Measurements from ENCODE around the gene SLC18A3. TPM values are rescaled to one million over a fixed set of nuclear protein-coding genes. Genes with fewer than 3 reads are reported as not detected.

Gene SLC18A3
- total and polyA plus RNA-seq, 2 experiments from 2014 or later = 0.16 TPM; not detected in 1

DNA sequence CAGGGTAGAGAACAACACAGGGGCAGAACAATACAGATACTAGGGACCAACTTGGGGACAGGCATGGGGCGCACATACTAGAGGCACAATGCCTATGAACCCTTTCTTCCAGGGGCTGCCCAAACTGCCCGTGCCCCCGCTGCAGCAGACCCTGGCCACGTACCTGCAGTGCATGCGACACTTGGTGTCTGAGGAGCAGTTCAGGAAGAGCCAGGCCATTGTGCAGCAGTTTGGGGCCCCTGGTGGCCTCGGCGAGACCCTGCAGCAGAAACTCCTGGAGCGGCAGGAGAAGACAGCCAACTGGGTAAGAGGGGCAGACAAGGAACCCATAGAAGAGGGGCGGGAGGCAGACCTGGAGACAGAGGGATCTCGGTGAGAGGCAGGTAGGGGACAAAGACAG is 9.5 kb downstream of the SLC18A3 start:
- Histone ChIP-seq H3K36me3 (ENCODE audit: insufficient read depth) (no peaks in the 10 kb centered on the region), H3K4me3 (no peak overlapping the region), H3K9me2 (ENCODE audit: insufficient read depth) (no peaks in the 10 kb centered on the region), H3K27me3 (ENCODE audit: insufficient read depth) (peaks cover 48% of the 10 kb centered on the region), H3K27ac (ENCODE audit: low read depth) (no peak overlapping the region), H3K4me1 (ENCODE audit: insufficient read depth) (no peaks in the 10 kb centered on the region), H3K4me2 (no peak overlapping the region), H2AFZ (no peak overlapping the region), H4K20me1 (replicated peaks; ENCODE audit: insufficient read depth) (no peaks in the 10 kb centered on the region; the same call in 1 of the 2 replicates), H3F3A (replicated peaks; ENCODE audit: low read depth) (no peaks in the 10 kb centered on the region), H3K79me2 (replicated peaks; ENCODE audit: insufficient read depth) (no peaks in the 10 kb centered on the region)
- no peaks in the 10 kb centered on the region for H3K9me3 Mint-ChIP-seq
- peak; percentile 68 for DNase-seq (ENCODE audit: low spot score)
- no peak for TF ChIP-seq EZH2phosphoT487 (IDR thresholded peaks at IDR 0.05; ENCODE audit: unreplicated experiment)
- TF ChIP-seq, protein P1, sequence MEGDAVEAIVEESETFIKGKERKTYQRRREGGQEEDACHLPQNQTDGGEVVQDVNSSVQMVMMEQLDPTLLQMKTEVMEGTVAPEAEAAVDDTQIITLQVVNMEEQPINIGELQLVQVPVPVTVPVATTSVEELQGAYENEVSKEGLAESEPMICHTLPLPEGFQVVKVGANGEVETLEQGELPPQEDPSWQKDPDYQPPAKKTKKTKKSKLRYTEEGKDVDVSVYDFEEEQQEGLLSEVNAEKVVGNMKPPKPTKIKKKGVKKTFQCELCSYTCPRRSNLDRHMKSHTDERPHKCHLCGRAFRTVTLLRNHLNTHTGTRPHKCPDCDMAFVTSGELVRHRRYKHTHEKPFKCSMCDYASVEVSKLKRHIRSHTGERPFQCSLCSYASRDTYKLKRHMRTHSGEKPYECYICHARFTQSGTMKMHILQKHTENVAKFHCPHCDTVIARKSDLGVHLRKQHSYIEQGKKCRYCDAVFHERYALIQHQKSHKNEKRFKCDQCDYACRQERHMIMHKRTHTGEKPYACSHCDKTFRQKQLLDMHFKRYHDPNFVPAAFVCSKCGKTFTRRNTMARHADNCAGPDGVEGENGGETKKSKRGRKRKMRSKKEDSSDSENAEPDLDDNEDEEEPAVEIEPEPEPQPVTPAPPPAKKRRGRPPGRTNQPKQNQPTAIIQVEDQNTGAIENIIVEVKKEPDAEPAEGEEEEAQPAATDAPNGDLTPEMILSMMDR (conservative IDR thresholded peaks at IDR 0.05; ENCODE audit: low read depth in 2 of 2) = peak; percentile 41 to 44
- H3K27me3 Mint-ChIP-seq (ENCODE audit: insufficient read depth, low read depth, poor library complexity) = peaks cover 56% of the 10 kb centered on the region
- no peak overlapping the region for H3K27ac Mint-ChIP-seq
- peak; percentile 73 for ATAC-seq
- H3K36me3 Mint-ChIP-seq (ENCODE audit: low read depth) = no peaks in the 10 kb centered on the region
- H3K4me1 Mint-ChIP-seq = peaks cover 4% of the 10 kb centered on the region
- no peak overlapping the region for H3K4me3 Mint-ChIP-seq

DNA sequence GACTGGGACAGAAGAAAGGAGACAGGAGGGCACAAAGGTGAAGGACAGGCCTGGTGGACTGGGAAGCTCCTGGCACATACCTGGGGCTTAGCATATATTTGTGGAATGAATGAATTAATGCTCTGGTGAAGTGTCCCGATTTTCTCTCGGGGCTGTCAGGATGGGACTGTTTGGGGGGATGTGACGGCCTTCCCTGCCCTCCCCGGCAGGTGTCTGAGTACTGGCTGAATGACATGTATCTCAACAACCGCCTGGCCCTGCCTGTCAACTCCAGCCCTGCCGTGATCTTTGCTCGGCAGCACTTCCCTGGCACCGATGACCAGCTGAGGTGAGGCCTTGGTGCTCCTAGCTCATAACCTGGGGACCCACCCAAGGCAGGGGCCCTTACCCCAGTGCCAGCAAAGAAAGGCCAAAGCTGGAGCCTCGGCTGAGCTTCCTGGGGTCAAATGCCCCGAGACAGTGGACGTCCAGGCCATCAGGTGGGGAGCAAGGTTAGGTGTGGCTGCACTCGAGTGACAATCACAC is 10.2 kb downstream of the SLC18A3 start:
- Mint-ChIP-seq H3K36me3 (ENCODE audit: low read depth) (no peaks in the 10 kb centered on the region), H3K27ac (no peak overlapping the region), H3K4me3 (no peak overlapping the region), H3K27me3 (ENCODE audit: insufficient read depth, low read depth, poor library complexity) (peaks cover 48% of the 10 kb centered on the region), H3K9me3 (no peaks in the 10 kb centered on the region), H3K4me1 (peaks cover 2% of the 10 kb centered on the region; the same call in 2 of the 3 replicates)
- no peaks in the 10 kb centered on the region for H3K9me2 ChIP-seq (ENCODE audit: insufficient read depth)
- DNase-seq (ENCODE audit: low spot score) (no peak), ATAC-seq (no peak)
- H3F3A ChIP-seq (replicated peaks; ENCODE audit: low read depth) = no peaks in the 10 kb centered on the region
- no peaks in the 10 kb centered on the region for H3K36me3 ChIP-seq (ENCODE audit: insufficient read depth)
- H3K27me3 ChIP-seq (ENCODE audit: insufficient read depth) = peaks cover 41% of the 10 kb centered on the region
- H3K79me2 ChIP-seq (replicated peaks; ENCODE audit: insufficient read depth) = no peaks in the 10 kb centered on the region
- H4K20me1 ChIP-seq (replicated peaks; ENCODE audit: insufficient read depth) = no peaks in the 10 kb centered on the region; the same call in 1 of the 2 replicates
- H3K4me1 ChIP-seq (ENCODE audit: insufficient read depth) = no peaks in the 10 kb centered on the region
- H2AFZ ChIP-seq = no peak overlapping the region
- TF ChIP-seq JUNB (IDR thresholded peaks at IDR 0.05; ENCODE audit: unreplicated experiment) = no peak
- H3K27ac ChIP-seq (ENCODE audit: low read depth) = no peak overlapping the region
- H3K4me2 ChIP-seq = no peak overlapping the region
- H3K4me3 ChIP-seq = no peak overlapping the region

DNA sequence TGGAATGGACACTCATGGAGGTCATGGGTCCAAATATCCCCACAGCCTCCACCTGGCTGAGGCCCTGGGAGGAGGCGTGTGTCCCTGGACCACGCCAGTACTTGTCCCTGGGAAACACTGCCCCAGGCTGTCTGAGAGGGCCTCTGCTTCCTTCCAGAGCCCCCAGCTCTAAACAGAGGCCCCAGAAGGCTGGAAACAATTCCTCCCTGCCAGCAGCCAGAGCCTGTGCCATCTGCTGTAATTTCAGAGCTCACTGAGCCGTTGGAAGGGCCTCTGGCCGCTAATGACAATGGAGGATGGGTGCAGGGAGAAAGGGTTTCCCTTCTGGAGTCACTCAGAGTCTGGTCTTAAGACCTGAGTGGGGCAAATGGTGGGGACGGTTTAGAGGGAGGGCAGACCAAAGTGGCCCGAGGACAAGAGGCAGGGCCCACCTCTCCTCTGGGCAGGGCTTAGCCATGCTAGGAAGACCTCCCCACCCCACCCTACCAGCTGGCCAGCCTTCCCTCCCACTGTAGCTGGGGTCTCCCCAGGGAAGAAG is 10.8 kb downstream of the SLC18A3 start:
- ATAC-seq (no peak), DNase-seq (ENCODE audit: low spot score) (no peak)
- Mint-ChIP-seq H3K36me3 (ENCODE audit: low read depth) (no peaks in the 10 kb centered on the region), H3K4me3 (no peak overlapping the region), H3K27me3 (ENCODE audit: insufficient read depth, low read depth, poor library complexity) (peaks cover 43% of the 10 kb centered on the region), H3K27ac (no peak overlapping the region), H3K4me1 (peaks cover 2% of the 10 kb centered on the region; the same call in 2 of the 3 replicates), H3K9me3 (no peaks in the 10 kb centered on the region)
- no peak overlapping the region for H3K27ac ChIP-seq (ENCODE audit: low read depth)
- no peaks in the 10 kb centered on the region for H3K36me3 ChIP-seq (ENCODE audit: insufficient read depth)
- no peaks in the 10 kb centered on the region; the same call in 1 of the 2 replicates for H4K20me1 ChIP-seq (replicated peaks; ENCODE audit: insufficient read depth)
- no peaks in the 10 kb centered on the region for H3K9me2 ChIP-seq (ENCODE audit: insufficient read depth)
- H2AFZ ChIP-seq = no peak overlapping the region
- no peaks in the 10 kb centered on the region for H3F3A ChIP-seq (replicated peaks; ENCODE audit: low read depth)
- H3K27me3 ChIP-seq (ENCODE audit: insufficient read depth) = peaks cover 35% of the 10 kb centered on the region
- H3K4me1 ChIP-seq (ENCODE audit: insufficient read depth) = no peaks in the 10 kb centered on the region
- no peak overlapping the region for H3K4me2 ChIP-seq
- no peak overlapping the region for H3K4me3 ChIP-seq
- no peaks in the 10 kb centered on the region for H3K79me2 ChIP-seq (replicated peaks; ENCODE audit: insufficient read depth)
- TF ChIP-seq ZNF331 (CRISPR knock-in tag; IDR thresholded peaks at IDR 0.05; ENCODE audit: low read depth) (no peak), POLR2AphosphoS5 (IDR thresholded peaks at IDR 0.05; ENCODE audit: low read depth) (no peak), EZH2 (IDR thresholded peaks at IDR 0.05; ENCODE audit: low read depth, unreplicated experiment) (no peak), JUNB (IDR thresholded peaks at IDR 0.05; ENCODE audit: unreplicated experiment) (no peak), CREB1 (CRISPR knock-in tag; IDR thresholded peaks at IDR 0.05; ENCODE audit: low read depth) (no peak)
- TF ChIP-seq, protein P2, sequence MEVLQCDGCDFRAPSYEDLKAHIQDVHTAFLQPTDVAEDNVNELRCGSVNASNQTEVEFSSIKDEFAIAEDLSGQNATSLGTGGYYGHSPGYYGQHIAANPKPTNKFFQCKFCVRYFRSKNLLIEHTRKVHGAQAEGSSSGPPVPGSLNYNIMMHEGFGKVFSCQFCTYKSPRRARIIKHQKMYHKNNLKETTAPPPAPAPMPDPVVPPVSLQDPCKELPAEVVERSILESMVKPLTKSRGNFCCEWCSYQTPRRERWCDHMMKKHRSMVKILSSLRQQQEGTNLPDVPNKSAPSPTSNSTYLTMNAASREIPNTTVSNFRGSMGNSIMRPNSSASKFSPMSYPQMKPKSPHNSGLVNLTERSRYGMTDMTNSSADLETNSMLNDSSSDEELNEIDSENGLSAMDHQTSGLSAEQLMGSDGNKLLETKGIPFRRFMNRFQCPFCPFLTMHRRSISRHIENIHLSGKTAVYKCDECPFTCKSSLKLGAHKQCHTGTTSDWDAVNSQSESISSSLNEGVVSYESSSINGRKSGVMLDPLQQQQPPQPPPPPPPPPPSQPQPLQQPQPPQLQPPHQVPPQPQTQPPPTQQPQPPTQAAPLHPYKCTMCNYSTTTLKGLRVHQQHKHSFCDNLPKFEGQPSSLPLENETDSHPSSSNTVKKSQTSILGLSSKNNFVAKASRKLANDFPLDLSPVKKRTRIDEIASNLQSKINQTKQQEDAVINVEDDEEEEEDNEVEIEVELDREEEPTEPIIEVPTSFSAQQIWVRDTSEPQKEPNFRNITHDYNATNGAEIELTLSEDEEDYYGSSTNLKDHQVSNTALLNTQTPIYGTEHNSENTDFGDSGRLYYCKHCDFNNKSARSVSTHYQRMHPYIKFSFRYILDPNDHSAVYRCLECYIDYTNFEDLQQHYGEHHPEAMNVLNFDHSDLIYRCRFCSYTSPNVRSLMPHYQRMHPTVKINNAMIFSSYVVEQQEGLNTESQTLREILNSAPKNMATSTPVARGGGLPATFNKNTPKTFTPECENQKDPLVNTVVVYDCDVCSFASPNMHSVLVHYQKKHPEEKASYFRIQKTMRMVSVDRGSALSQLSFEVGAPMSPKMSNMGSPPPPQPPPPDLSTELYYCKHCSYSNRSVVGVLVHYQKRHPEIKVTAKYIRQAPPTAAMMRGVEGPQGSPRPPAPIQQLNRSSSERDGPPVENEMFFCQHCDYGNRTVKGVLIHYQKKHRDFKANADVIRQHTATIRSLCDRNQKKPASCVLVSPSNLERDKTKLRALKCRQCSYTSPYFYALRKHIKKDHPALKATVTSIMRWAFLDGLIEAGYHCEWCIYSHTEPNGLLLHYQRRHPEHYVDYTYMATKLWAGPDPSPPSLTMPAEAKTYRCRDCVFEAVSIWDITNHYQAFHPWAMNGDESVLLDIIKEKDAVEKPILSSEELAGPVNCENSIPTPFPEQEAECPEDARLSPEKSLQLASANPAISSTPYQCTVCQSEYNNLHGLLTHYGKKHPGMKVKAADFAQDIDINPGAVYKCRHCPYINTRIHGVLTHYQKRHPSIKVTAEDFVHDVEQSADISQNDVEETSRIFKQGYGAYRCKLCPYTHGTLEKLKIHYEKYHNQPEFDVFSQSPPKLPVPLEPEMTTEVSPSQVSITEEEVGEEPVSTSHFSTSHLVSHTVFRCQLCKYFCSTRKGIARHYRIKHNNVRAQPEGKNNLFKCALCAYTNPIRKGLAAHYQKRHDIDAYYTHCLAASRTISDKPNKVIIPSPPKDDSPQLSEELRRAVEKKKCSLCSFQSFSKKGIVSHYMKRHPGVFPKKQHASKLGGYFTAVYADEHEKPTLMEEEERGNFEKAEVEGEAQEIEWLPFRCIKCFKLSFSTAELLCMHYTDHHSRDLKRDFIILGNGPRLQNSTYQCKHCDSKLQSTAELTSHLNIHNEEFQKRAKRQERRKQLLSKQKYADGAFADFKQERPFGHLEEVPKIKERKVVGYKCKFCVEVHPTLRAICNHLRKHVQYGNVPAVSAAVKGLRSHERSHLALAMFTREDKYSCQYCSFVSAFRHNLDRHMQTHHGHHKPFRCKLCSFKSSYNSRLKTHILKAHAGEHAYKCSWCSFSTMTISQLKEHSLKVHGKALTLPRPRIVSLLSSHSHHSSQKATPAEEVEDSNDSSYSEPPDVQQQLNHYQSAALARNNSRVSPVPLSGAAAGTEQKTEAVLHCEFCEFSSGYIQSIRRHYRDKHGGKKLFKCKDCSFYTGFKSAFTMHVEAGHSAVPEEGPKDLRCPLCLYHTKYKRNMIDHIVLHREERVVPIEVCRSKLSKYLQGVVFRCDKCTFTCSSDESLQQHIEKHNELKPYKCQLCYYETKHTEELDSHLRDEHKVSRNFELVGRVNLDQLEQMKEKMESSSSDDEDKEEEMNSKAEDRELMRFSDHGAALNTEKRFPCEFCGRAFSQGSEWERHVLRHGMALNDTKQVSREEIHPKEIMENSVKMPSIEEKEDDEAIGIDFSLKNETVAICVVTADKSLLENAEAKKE (CRISPR knock-in tag; IDR thresholded peaks at IDR 0.05) = no peak

Measured in GM23338 (cell line).